ENCODE measurements around the gene CGB2.
A peak's percentile ranks its signal among the peaks of the same experiment; 100 is the strongest.
"Not testable (repeated sequence)": the region's sequence is repeated elsewhere in the genome, so short reads cannot be mapped to it uniquely, and the experiment has no call there.

Gene CGB2

DNA sequence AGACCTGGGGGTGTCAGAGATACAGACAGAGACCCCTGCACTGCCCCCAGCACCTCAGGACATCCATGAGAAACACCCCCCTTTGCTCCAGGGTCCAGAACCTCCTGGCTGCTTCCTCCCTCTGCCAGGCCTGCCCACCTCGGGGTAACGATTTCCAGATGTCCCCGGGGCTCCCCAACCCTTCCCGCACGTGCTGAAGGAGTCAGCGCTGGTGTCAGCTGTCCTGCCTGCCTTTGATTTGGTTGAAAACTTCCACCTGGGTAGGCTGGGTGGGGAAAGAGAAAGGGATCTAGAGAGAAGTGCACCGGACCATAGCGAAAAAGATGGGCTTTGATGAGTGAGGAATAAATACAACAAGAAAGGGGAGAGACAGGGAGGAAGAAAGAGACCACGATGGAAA is 27.4 kb downstream of the CGB2 start:
- H3K27me3 Mint-ChIP-seq: peaks cover 97% of the 10 kb centered on the region

DNA sequence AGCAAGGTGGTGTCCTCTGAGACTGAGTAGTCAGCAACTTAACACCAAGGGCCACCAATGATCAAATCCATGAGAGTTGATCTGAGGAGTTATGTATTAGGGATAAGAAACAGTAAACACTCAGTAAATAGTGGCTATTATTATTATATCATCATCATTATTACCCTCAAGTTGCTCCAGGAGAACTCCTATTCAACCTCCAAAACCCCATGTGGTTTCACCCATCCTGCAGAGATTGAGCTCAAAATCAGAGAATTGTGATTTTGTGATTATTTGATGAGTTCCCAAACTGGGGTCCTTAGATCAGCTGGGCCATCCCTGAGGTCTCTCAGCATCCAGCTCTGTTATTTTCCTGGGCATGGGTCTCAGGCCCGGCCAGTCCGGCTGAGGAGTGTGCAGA is 29.3 kb downstream of the CGB2 start:
- no peak for DNase-seq
- CTCF ChIA-PET: interaction anchor here (1.8 kb wide), 1 partner anchor 85 kb away, joined by 4 read pairs; no protein-coding TSS in a partner anchor
- Mint-ChIP-seq H3K4me3 (no peak overlapping the region), H3K9me3 (no peaks in the 10 kb centered on the region), H3K4me1 (peaks cover 22% of the 10 kb centered on the region), H3K36me3 (peaks cover 3% of the 10 kb centered on the region), H3K27me3 (peaks cover 100% of the 10 kb centered on the region), H3K27ac (no peak overlapping the region)

More for the DNA sequence above, 27.4 kb downstream of the CGB2 start:
- no peak overlapping the region for H3K4me3 Mint-ChIP-seq
- H3K4me1 Mint-ChIP-seq: peaks cover 26% of the 10 kb centered on the region
- H3K36me3 Mint-ChIP-seq: peaks cover 3% of the 10 kb centered on the region
- no peaks in the 10 kb centered on the region for H3K9me3 Mint-ChIP-seq
- CTCF ChIA-PET: no interaction called here
- DNase-seq: no peak
- no peak overlapping the region for H3K27ac Mint-ChIP-seq

DNA sequence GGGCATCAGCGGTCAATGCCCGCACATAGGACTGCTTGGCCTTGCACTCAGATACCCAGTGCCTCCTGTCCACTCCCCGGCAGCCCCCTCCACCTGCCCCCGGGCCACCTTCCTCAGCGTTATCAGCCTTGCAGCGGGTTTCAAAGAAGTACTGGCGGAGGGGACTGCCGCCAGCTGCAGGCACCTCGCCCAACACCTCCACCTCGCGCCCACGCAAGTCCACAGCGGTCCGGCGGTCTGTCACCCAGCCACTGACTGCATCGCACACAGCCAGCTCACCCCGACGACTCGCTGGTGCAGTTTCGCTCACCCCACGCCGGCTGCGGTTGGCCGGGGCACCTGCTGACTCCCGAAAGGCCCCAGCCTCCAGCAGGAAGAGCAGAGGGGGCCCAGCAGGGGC is 29.8 kb downstream of the CGB2 start:
- no peak overlapping the region for H3K4me3 Mint-ChIP-seq
- peaks cover 100% of the 10 kb centered on the region for H3K27me3 Mint-ChIP-seq
- H3K27ac Mint-ChIP-seq: no peak overlapping the region
- peaks cover 3% of the 10 kb centered on the region for H3K36me3 Mint-ChIP-seq
- CTCF ChIA-PET: interaction anchor here (1.8 kb wide), 1 partner anchor 85 kb away, joined by 4 read pairs; no protein-coding TSS in a partner anchor
- no peak for DNase-seq
- H3K4me1 Mint-ChIP-seq: peaks cover 19% of the 10 kb centered on the region
- H3K9me3 Mint-ChIP-seq: no peaks in the 10 kb centered on the region

DNA sequence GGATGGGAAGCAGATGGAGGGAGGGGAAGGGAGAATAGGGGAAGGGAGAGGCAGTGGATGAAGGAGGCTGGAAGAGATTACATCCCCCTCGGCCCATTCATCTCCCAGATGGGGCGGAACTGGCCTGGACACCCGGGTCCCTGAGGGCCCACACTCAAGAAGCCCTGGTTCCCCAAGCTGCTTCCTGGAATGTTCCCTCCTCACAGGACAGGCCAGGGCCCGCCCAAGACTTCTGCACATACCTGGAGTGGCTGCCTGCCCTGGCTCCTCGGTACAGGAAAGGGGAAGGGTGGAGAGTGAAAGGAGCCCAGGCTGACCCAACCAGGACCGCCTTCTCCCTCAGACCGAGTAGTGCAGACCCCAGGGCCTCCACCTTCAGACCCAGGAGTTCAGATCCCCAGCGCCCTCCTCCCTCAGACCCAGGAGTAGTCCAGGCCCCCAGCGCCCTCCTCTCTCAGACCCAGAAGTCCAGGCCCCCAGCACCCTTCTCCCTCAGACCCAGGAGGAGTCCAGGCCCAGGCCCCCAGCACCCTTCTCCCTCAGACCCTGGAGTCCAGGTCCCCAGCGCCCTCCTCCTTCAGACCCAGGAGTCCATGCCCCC is 32.4 kb downstream of the CGB2 start:
- Mint-ChIP-seq H3K4me3 (no peak overlapping the region), H3K4me1 (no peaks in the 10 kb centered on the region), H3K27me3 (peaks cover 100% of the 10 kb centered on the region), H3K36me3 (no peaks in the 10 kb centered on the region), H3K27ac (no peak overlapping the region), H3K9me3 (no peaks in the 10 kb centered on the region)
- CTCF ChIA-PET: interaction anchor here (0.6 kb wide), 1 partner anchor 25 kb away, joined by 3 read pairs; no protein-coding TSS in a partner anchor
- DNase-seq: no peak

DNA sequence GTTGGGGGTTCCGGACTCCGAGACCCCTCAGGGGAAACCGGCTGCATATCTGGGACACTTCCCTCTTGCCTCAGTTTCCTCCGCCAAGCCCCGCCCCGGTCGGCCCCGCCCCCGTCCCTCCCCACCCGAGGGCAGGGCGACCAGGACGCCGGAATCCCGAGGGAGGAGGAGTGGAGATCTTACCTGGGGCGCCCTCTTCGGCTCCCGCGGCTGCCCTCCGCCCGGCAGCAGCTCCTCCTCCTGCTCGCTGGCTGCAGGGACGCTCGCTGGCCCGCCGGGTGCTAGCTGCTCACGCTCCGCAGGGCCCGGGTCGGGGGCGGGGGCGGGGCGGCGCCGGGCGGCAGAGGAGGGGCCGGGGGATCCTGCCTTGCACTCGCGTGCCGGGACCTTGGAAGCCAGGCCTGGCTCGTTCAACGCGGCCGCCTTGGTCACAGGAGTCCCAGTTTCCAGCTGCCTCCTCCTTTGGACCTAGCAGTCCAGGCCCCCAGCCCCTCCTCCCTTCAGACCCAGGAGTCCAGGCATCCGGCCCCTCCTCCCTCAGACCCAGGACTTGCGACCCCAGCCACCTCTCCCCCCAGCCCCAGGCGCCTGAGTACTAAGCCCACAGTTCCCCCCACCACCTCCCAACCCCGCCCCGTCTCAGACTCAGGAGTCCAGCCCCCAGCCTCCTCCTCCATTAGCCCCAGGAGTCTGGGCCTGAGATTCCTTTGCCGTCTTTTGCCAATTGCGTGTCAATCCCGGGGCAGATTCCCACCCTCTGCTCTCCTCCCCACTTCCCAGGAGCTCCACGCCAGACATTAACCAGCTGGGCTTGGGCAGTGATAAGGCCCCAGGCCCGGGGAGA is 33.3 kb downstream of the CGB2 start, which contains the start of gene NTF4:
Gene NTF4 (minus strand): TSS at position 51 of the 844 bp plus-strand sequence. CDS start 2,821 bp downstream, outside the sequence.
- no peak within 1 kb of the TSS for H3K4me3 Mint-ChIP-seq
- H3K27ac Mint-ChIP-seq: no peak within 1 kb of the TSS
- no peaks in the 10 kb centered on the region for H3K36me3 Mint-ChIP-seq
- DNase-seq: no peak
- H3K9me3 Mint-ChIP-seq: no peaks in the 10 kb centered on the region
- peaks cover 98% of the 10 kb centered on the region for H3K27me3 Mint-ChIP-seq
- CTCF ChIA-PET: interaction anchor here (1.2 kb wide), 1 partner anchor 33 kb away, joined by 3 read pairs; no protein-coding TSS in a partner anchor
- no peaks in the 10 kb centered on the region for H3K4me1 Mint-ChIP-seq

DNA sequence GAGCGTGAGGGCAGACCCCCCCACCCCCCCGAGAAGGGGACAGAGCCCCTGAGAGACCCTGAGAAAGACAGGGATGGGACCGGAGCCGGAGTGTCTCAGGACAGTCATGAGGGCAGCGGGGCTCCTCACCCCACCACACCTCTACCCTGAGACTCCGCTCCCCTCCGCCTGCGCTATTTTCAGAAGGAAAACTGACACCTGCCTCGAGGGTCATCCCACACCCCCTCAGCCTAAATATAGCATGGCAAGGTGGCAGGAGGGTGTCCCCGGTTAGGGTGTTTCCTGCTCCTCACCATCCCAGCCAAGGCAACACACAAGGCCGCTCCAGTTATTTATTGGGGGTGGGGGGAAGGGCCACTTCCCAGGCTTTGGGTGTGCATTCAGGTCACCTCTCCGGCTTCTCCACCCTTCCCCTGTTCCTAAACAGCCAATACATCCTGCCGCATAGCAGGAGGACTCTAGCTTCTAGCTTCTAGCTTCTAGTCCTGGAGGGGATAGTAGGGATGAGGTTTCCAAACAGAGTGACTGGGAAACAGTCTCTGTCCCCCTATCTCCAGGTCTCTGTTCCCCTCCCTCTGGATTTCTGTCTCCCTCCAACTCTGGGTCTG is 34.3 kb downstream of the CGB2 start:
- DNase-seq: no peak
- H3K9me3 Mint-ChIP-seq: no peaks in the 10 kb centered on the region
- no peaks in the 10 kb centered on the region for H3K4me1 Mint-ChIP-seq
- H3K27ac Mint-ChIP-seq: no peak overlapping the region
- no peaks in the 10 kb centered on the region for H3K36me3 Mint-ChIP-seq
- CTCF ChIA-PET: interaction anchor here (1.2 kb wide), 1 partner anchor 32 kb away, joined by 3 read pairs; no protein-coding TSS in a partner anchor
- peaks cover 98% of the 10 kb centered on the region for H3K27me3 Mint-ChIP-seq
- no peak overlapping the region for H3K4me3 Mint-ChIP-seq

DNA sequence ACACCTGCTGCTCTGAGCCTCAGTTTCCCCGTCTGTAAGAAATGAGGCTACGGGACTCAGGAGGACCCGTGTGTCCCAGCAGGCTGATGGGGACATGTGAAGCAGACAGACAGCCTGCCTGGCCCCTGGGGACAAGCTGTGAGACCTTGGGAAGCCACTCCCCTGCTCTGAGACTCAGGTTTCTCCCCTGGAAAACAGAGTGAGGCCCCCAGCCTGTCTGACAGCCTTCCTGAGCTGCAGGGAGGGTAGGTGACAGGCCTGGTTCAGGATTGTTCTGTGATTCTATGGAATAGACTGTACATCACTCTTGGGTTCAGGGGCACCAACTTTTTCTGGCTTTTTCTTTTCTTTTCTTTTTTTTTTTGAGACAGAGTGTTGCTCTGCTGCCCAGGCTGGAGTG is 35.9 kb downstream of the CGB2 start:
- no peak for DNase-seq
- no peak overlapping the region for H3K4me3 Mint-ChIP-seq
- peaks cover 6% of the 10 kb centered on the region for H3K4me1 Mint-ChIP-seq
- H3K27me3 Mint-ChIP-seq: peaks cover 96% of the 10 kb centered on the region
- H3K9me3 Mint-ChIP-seq: no peaks in the 10 kb centered on the region
- H3K27ac Mint-ChIP-seq: no peak overlapping the region
- CTCF ChIA-PET: no interaction called here
- no peaks in the 10 kb centered on the region for H3K36me3 Mint-ChIP-seq

DNA sequence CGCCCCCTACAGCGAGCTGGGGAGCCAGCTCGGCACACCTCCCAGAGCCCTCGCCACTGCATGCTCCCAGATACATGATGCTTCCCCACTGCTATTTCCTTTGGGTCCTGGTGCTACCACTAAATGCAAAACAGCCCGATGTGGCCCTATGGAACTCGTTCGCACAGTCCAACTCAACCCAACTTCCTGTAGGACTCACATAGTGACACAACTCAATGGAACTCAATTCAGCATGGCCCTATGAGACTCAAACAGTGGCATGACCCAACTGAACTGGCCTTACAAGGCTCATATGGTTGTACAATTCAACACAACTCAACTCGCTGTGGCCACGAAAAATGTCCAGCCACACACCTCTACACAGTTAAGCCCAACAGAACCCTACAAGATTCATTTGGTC is 37.3 kb downstream of the CGB2 start:
- H3K27ac Mint-ChIP-seq: no peak overlapping the region
- H3K36me3 Mint-ChIP-seq: peaks cover 5% of the 10 kb centered on the region
- CTCF ChIA-PET: interaction anchor here (1.8 kb wide), 1 partner anchor 130 kb away, joined by 7 read pairs; no protein-coding TSS in a partner anchor
- no peak for DNase-seq
- no peaks in the 10 kb centered on the region for H3K9me3 Mint-ChIP-seq
- peaks cover 96% of the 10 kb centered on the region for H3K27me3 Mint-ChIP-seq
- H3K4me3 Mint-ChIP-seq: no peak overlapping the region
- H3K4me1 Mint-ChIP-seq: peaks cover 15% of the 10 kb centered on the region

DNA sequence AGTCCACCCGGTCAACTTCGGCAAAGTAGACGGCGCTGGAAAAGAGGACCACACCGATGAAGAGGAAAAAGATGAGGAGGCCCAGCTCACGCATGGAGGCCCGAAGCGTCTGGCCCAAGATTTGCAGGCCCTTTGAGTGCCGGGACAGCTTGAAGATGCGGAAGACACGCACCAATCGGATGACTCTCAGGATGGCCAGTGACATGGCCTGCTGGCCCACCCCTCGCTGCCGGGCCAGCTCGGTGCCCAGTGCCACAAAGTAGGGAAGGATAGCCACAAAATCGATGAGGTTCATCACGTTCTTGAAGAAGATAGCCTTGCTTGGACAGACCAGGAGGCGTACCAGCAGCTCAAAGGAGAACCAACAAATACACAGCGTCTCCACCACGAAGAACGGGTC is 38.7 kb downstream of the CGB2 start:
- Mint-ChIP-seq H3K36me3 (peaks cover 5% of the 10 kb centered on the region), H3K4me1 (peaks cover 15% of the 10 kb centered on the region), H3K9me3 (no peaks in the 10 kb centered on the region), H3K27ac (no peak overlapping the region), H3K4me3 (no peak overlapping the region), H3K27me3 (peaks cover 95% of the 10 kb centered on the region)
- no peak for DNase-seq
- CTCF ChIA-PET: interaction anchor here (0.9 to 1.3 kb wide), 2 partner anchors 28 to 156 kb away, joined by 3 read pairs; no protein-coding TSS in a partner anchor

DNA sequence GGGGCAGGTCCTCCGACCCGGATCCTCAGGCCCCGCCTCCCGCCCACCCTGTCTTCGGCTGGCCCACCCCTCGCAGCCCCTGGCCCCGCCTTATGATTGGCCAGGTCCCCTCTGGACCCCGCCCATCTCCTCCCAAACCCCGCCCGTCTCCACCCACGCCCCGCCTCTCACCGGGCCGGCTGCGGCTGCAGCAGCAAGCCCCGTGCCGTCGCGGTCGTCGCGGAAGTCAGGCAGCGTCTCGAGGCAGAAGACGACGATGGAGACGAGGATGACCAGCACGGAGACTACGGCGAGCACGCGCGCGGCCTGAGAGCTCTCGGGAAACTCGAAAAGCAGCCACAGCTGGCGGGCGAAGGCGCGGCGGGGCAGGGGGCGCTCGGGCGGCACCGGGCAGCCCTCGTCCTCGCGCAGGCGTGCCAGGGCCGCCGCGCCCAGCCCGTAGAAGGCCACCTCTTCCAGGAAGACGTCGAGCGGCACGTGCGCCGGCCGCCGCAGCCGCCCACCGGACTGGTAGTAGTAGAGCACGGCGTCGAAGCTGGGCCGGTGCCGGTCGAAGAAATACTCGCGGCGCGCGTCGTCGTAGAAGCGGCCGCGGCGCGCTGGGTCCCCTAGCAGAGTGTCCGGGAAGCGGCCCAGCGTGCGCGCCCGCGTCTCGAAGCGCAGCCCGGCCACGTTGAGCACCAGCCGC is 40.3 kb downstream of the CGB2 start:
- peaks cover 5% of the 10 kb centered on the region for H3K36me3 Mint-ChIP-seq
- H3K4me3 Mint-ChIP-seq: no peak overlapping the region
- CTCF ChIA-PET: no interaction called here
- DNase-seq: peak; percentile 49
- peaks cover 15% of the 10 kb centered on the region for H3K4me1 Mint-ChIP-seq
- H3K9me3 Mint-ChIP-seq: no peaks in the 10 kb centered on the region
- no peak overlapping the region for H3K27ac Mint-ChIP-seq
- H3K27me3 Mint-ChIP-seq: peaks cover 92% of the 10 kb centered on the region

DNA sequence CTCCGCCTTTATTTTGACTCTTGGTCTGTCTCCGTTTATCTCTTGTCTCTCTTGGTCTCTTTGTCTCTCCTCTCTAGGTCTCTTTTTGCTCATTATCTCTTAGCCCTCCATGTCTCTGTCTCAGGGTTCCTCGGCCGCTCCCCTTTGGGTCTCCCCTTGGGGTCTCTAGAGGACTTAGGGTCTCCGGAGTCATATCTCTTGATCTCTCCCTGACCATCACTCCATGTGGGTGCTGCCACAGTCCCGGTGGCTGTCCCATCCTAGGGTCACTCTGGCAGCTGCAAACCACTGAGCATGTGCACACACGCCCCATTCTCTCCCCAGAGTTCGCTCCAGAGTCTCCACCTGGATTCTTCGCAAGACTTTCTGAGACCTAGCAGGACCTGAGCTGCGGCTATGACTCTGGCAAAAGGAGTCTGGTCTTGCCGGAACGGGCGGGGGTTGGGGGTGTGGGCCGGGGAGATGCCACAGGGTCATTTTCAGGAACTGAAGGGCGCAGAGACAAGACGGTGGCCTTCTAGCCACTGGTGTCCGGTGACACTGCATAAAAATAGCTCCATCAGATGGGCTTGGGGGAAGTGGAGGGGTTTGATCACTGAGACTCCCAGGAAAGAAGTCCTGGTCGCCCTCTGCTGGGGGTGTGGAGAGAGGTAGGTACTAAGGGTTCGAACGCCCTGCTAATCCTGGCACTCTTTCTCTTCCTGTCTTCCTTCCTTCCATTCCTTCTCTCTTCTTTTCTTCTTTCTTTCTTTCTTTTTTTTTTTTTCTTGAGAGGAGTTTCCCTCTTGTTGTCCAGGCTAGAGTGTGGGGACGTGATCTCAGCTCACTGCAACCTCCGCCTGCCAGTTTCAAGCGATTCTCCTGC is 42.1 kb downstream of the CGB2 start:
- Mint-ChIP-seq H3K4me3 (peak overlapping the region; percentile 21), H3K27ac (peak overlapping the region; percentile 62), H3K27me3 (peaks cover 79% of the 10 kb centered on the region), H3K4me1 (peaks cover 15% of the 10 kb centered on the region), H3K9me3 (no peaks in the 10 kb centered on the region), H3K36me3 (peaks cover 5% of the 10 kb centered on the region)
- DNase-seq: peak; percentile 39
- CTCF ChIA-PET: interaction anchor here (0.6 to 2.3 kb wide), 8 partner anchors 9 to 76 kb away, joined by 3 to 7 read pairs (median 3); no protein-coding TSS in a partner anchor

DNA sequence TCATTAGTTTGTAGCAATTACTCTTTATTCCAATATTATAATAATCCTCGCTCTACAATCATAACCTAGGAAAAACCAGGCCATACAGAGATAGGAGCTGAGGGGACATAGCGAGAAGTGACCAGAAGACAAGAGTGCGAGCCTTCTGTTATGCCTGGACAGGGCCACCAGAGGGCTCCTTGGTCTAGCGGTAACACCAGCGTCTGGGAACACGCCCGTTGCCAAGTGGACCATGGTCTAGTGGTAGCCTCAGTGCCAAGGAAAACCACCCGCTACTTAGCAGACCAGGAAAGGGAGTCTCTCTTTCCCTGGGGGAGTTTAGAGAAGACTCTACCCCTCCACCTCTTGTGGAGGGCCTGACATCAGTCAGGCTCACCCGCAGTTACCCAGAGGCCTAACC is 43.2 kb downstream of the CGB2 start:
- H3K27ac Mint-ChIP-seq, H3K36me3 Mint-ChIP-seq, H3K9me3 Mint-ChIP-seq, H3K4me3 Mint-ChIP-seq: not testable (repeated sequence)
- Mint-ChIP-seq H3K27me3 (peaks cover 70% of the 10 kb centered on the region), H3K4me1 (peaks cover 15% of the 10 kb centered on the region)
- CTCF ChIA-PET: interaction anchor here (0.6 to 2.3 kb wide), 6 partner anchors 8 to 298 kb away, joined by 3 to 7 read pairs (median 4); no protein-coding TSS in a partner anchor
- peak; percentile 40 for DNase-seq

DNA sequence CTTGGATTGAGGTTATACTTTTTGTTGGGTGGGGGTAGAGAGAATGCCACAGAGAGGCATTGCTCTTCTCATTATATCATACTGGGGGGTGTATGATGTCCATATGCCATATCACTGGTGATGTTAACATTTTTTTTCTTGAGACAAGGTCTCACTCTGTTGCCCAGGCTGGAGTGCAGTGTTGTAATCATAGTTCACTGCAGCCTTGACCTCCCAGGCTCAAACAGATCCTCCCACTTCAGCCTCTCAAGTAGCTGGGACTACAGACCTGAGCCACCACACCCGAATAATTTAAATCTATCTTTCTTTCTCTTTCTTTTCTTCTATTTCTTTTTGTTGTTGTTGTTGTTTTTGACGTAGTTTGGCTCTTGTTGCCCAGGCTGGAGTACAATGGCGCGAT is 48.7 kb downstream of the CGB2 start:
- peaks cover 7% of the 10 kb centered on the region for H3K4me1 Mint-ChIP-seq
- no peaks in the 10 kb centered on the region for H3K36me3 Mint-ChIP-seq
- CTCF ChIA-PET: interaction anchor here (0.7 kb wide), 1 partner anchor 17 kb away, joined by 4 read pairs; no protein-coding TSS in a partner anchor

More for the DNA sequence above, 48.7 kb downstream of the CGB2 start:
- Mint-ChIP-seq H3K27me3 (peaks cover 32% of the 10 kb centered on the region), H3K27ac (no peak overlapping the region), H3K9me3 (no peaks in the 10 kb centered on the region), H3K4me3 (no peak overlapping the region)
- DNase-seq: no peak
